K562 (cell line): ENCODE measurements around the gene ID4. TPM values are rescaled to one million over a fixed set of nuclear protein-coding genes. Genes with fewer than 3 reads are reported as not detected.
A peak's percentile ranks its signal among the peaks of the same experiment; 100 is the strongest.

Experiments used
- CBX2 ChIP-seq: fragments of 200-600 bp; sonication (generic); IDR thresholded peaks from one replicate; pipeline ENCODE4 v1.6.1; 2012; ENCODE audit warnings: mild to moderate bottlenecking, low read length, inconsistent platforms; ENCODE audit not compliant: insufficient read depth, poor library complexity, severe bottlenecking
- CREB3L1 ChIP-seq: fragments of 450-650 bp; IDR thresholded peaks from 2 replicates; pipeline ENCODE4 v1.6.1; 2014; ENCODE audit warnings: low read depth, mild to moderate bottlenecking, moderate library complexity, borderline replicate concordance
- KLF6 ChIP-seq: fragments of 250-450 bp; sonication (Bioruptor Pico); IDR thresholded peaks from 2 replicates; pipeline ENCODE4 v1.4.0; 2020; ENCODE audit warnings: mild to moderate bottlenecking, moderate library complexity, borderline replicate concordance
- MIER1 ChIP-seq: fragments of 450-650 bp; IDR thresholded peaks from 2 replicates; pipeline ENCODE4 v1.6.1; 2016; ENCODE audit warnings: antibody characterized with exemption, mild to moderate bottlenecking, low read depth
- PPARD ChIP-seq: fragments of 250-450 bp; sonication (Bioruptor Pico); IDR thresholded peaks from 2 replicates; pipeline ENCODE4 v1.8.0; 2022; ENCODE audit warnings: inconsistent platforms, mild to moderate bottlenecking, moderate library complexity
- PURB ChIP-seq: sonication (generic); formaldehyde crosslinking; IDR thresholded peaks from 2 replicates; pipeline ENCODE4 v1.9.0; 2021; ENCODE audit warnings: low read depth, mild to moderate bottlenecking, missing genetic modification reagents
- REST ChIP-seq, 2 experiments: fragments of 450-650 bp; formaldehyde crosslinking in 1 of 2; IDR thresholded peaks; 2 replicates each; pipeline versions ENCODE4 v1.4.0 to v1.6.1; 2014 to 2020; ENCODE audit warnings: mild to moderate bottlenecking in 2 of 2, borderline replicate concordance in 1 of 2, low read depth in 1 of 2
- ZBTB1 ChIP-seq: sonication (generic); formaldehyde crosslinking; IDR thresholded peaks from 2 replicates; pipeline ENCODE4 v1.8.1; 2023; ENCODE audit warnings: missing genetic modification reagents, low read depth, mild to moderate bottlenecking, borderline replicate concordance
- ZC3H8 ChIP-seq: fragments of 450-650 bp; IDR thresholded peaks from 2 replicates; pipeline ENCODE4 v1.6.1; 2017
- ZEB2 ChIP-seq: fragments of 450-650 bp; IDR thresholded peaks from 2 replicates; pipeline ENCODE4 v1.6.1; 2016
- ZNF165 ChIP-seq: fragments of 250-450 bp; sonication (Bioruptor Pico); IDR thresholded peaks from 2 replicates; pipeline ENCODE4 v1.4.0; 2020; ENCODE audit warnings: borderline replicate concordance
- ZZZ3 ChIP-seq: fragments of 450-650 bp; IDR thresholded peaks from 2 replicates; pipeline ENCODE4 v1.6.1; 2016; ENCODE audit warnings: antibody characterized with exemption, mild to moderate bottlenecking, moderate library complexity
- polyA plus RNA-seq, 8 experiments: library from polyadenylated mRNA; depleted of rRNA in 4 of 8; stranded (reverse) in 5 of 8; unstranded in 3 of 8; fragments of >200 nt; fragmentation: Nextera tagmentation in 2 of 8; fragmentation: Illumina TruSeq in 1 of 8; extraction: Ambion mirVana in 2 of 8; extraction: Trizol in 1 of 8; gene quantifications; 2 replicates each; pipeline versions ENCODE4 v1.2.1 to v1.2.3, GENCODE V29; 2011 to 2014; ENCODE audit warnings: inconsistent platforms in 1 of 8, missing spikeins in 1 of 8
- total RNA-seq, 7 experiments: library from RNA; depleted of rRNA in 6 of 7; stranded (reverse); fragments of >200 nt in 6 of 7; fragmentation: Illumina TruSeq in 2 of 7; extraction: Trizol in 2 of 7; gene quantifications; 2 replicates each; pipeline versions ENCODE4 v1.2.1 to v1.2.3, GENCODE V29; 2011 to 2021; ENCODE audit warnings: low replicate concordance in 1 of 7

Gene ID4
- total and polyA plus RNA-seq, 9 of the 15 experiments (the other 6 are each of a cell fraction or from before 2014, with no cell fraction given) = not detected

- TF ChIP-seq CREB3L1 = peak; percentile 75
- no peak for TF ChIP-seq ZNF165 (CRISPR knock-in tag)
- TF ChIP-seq ZZZ3 = no peak
- TF ChIP-seq MIER1 = no peak
- peak; percentile 54; the same call in 1 of the 2 replicates for TF ChIP-seq ZBTB1 (CRISPR knock-in tag)
- TF ChIP-seq KLF6 = no peak
- TF ChIP-seq ZC3H8 = no peak
- no peak for TF ChIP-seq PURB (CRISPR knock-in tag)
- TF ChIP-seq ZEB2 = 0 out of 2 replicates have a peak, but pooled peaks have one; percentile 24
- TF ChIP-seq PPARD (CRISPR knock-in tag) = no peak
- no peak for TF ChIP-seq CBX2
- TF ChIP-seq REST (IDR thresholded peaks at IDR 0.05; ENCODE audit: borderline replicate concordance) = peak; percentile 96
- peak; percentile 80 for TF ChIP-seq REST (CRISPR knock-in tag; IDR thresholded peaks at IDR 0.05; ENCODE audit: low read depth)
Observed at GRCh38 chr6:19804205-19805128, 32.7 kb upstream of the ID4 start (continued).
